ENCODE data around the gene KMT2D. TPM values are rescaled to one million over a fixed set of nuclear protein-coding genes. Genes with fewer than 3 reads are reported as not detected.

The KMT2D gene
- total and polyA plus RNA-seq, 2 of the 8 experiments (the other 6 are each of a cell fraction or from before 2014, with no cell fraction given) = 9.1 to 86.3 TPM

DNA sequence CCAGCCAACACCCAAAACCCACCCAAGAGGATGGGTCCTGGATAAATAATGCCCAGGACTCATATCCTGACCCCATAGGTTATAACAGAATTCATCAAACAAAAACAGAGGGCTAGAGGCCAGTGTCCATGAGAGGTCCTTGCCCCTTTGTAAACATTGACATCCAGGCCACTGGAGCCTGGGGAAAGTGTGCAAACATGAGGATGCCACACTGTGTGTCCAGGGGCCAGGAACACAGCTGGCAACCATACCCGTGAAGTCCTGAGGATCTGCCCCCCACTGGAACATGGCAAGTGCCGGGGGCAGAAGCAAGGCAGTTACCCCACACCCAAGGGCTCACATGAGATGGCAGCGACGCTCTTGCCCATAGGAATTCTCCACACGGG lies 4.2 kb upstream of the KMT2D start:
- Histone ChIP-seq H3K9ac (replicated peaks in 1 of 4; ENCODE audit: extremely low read depth in 1 of 4, low read depth in 3 of 4, low read length in 3 of 4) (no peak overlapping the region), H3K23me2 (ENCODE audit: low read depth, low read length) (peaks cover 15% of the 10 kb centered on the region), H4K5ac (ENCODE audit: insufficient read length, low read depth, low read length) (no peak overlapping the region), H3K4me3 (ENCODE audit: extremely low read depth in 1 of 4, insufficient read depth in 2 of 4, low read depth in 3 of 4, low read length in 4 of 4) (no peak overlapping the region), H3K56ac (replicated peaks; ENCODE audit: insufficient read length, low read depth, low read length) (no peak overlapping the region), H2AK5ac (ENCODE audit: low read depth, low read length) (no peak overlapping the region), H2BK120ac (replicated peaks; ENCODE audit: low read depth, low read length) (no peak overlapping the region), H2BK12ac (ENCODE audit: low read depth, low read length) (no peak overlapping the region), H3K79me2 (ENCODE audit: control insufficient read depth in 1 of 2, insufficient read depth in 2 of 2, low read length in 2 of 2) (peaks cover 0 to 4% of the 10 kb centered on the region in 2 experiments; a peak in 3 of 4 replicates), H3K27me3 (replicated peaks in 1 of 4; ENCODE audit: control insufficient read depth in 3 of 4, extremely low read depth in 1 of 4, insufficient read depth in 3 of 4, low read length in 3 of 4) (peaks cover 0 to 8% (median 3%) of the 10 kb centered on the region in 4 experiments; a peak in 4 of 7 replicates), H3K4me1 (replicated peaks in 1 of 4; ENCODE audit: control insufficient read depth in 3 of 4, insufficient read depth in 4 of 4, low read length in 3 of 4) (peaks cover 0 to 6% (median 4%) of the 10 kb centered on the region in 4 experiments; a peak in 4 of 7 replicates), H3K79me1 (ENCODE audit: low read depth, low read length) (no peaks in the 10 kb centered on the region), H3K18ac (ENCODE audit: extremely low read depth, low read length) (no peak overlapping the region), H3K14ac (ENCODE audit: insufficient read length) (no peak overlapping the region), H4K8ac (ENCODE audit: extremely low read depth, insufficient read depth, low read length) (no peak overlapping the region), H3K4ac (replicated peaks; ENCODE audit: insufficient read length, low read depth, low read length) (no peak overlapping the region), H3K4me2 (ENCODE audit: insufficient read depth in 1 of 2, low read depth in 2 of 2, low read length in 2 of 2) (no peak overlapping the region), H3K23ac (ENCODE audit: insufficient read length) (no peak overlapping the region), H3K36me3 (ENCODE audit: control insufficient read depth in 2 of 4, insufficient read depth in 4 of 4, low read length in 3 of 4) (no peaks in the 10 kb centered on the region), H2BK15ac (ENCODE audit: low read length) (no peak overlapping the region), H2AFZ (ENCODE audit: low read length) (no peak overlapping the region), H3K9me3 (ENCODE audit: insufficient read depth in 2 of 2, low read depth in 1 of 2, low read length in 1 of 2) (no peaks in the 10 kb centered on the region), H2BK20ac (ENCODE audit: low read length) (no peak overlapping the region), H2BK5ac (ENCODE audit: low read depth, low read length) (no peak overlapping the region), H3K27ac (ENCODE audit: low read depth, low read length) (no peak overlapping the region), H4K91ac (replicated peaks; ENCODE audit: insufficient read length, low read length) (no peak overlapping the region), H4K20me1 (replicated peaks in 1 of 2; ENCODE audit: control insufficient read depth in 1 of 2, insufficient read depth in 2 of 2, low read length in 2 of 2) (no peaks in the 10 kb centered on the region)
- ChIA-PET POLR2A (ENCODE audit: partially characterized antibody) (interaction anchor here (0.6 to 4.6 kb wide), 11 partner anchors 9 to 108 kb away, joined by 3 to 32 read pairs (median 5); partner anchors contain the start of genes ARF3 and TUBA1B), CTCF (ENCODE audit: partially characterized antibody) (interaction anchor here (0.6 to 10.0 kb wide), 25 partner anchors 9 to 231 kb away, joined by 3 to 129 read pairs (median 5); partner anchors contain the start of genes DHH, LMBR1L and TUBA1B)
- WGBS, 2 experiments (ENCODE audit: extremely low coverage in 1 of 2, insufficient coverage in 1 of 2, insufficient read length in 1 of 2, insufficient replicate concordance in 2 of 2, low coverage in 1 of 2, low lambda C conversion rate in 2 of 2, missing lambda C conversion rate in 1 of 2) = 84% methylated on average over 5 of the region's 5 CpGs; no CpG with 5 or more reads in 1 of the 2 experiments
- FAIRE-seq (no peak), DNase-seq (ENCODE audit: low read depth in 1 of 2, low spot score in 2 of 2) (no peak)
- TF ChIP-seq POLR2A (IDR thresholded peaks at IDR 0.05; ENCODE audit: control extremely low read depth in 1 of 2, low read depth in 2 of 2, low read length in 2 of 2) (no peak), CREB1 (IDR thresholded peaks at IDR 0.05) (no peak), GTF2F1 (IDR thresholded peaks at IDR 0.05; ENCODE audit: borderline replicate concordance, low read depth, low read length) (no peak), SIRT6 (IDR thresholded peaks at IDR 0.05; ENCODE audit: low read length) (no peak), JUN (IDR thresholded peaks at IDR 0.05; ENCODE audit: low read depth, low read length) (no peak), RFX5 (IDR thresholded peaks at IDR 0.05; ENCODE audit: borderline replicate concordance, low read depth, low read length) (no peak), POU5F1 (IDR thresholded peaks at IDR 0.05; ENCODE audit: low read depth, low read length) (no peak), KDM5A (IDR thresholded peaks at IDR 0.05; ENCODE audit: low read length) (no peak), GABPA (IDR thresholded peaks at IDR 0.05; ENCODE audit: borderline replicate concordance, insufficient read depth, low read length) (no peak), RNF2 (IDR thresholded peaks at IDR 0.05; ENCODE audit: borderline replicate concordance, low read depth, low read length, missing control alignments, poor library complexity, severe bottlenecking) (no peak), FOSL1 (IDR thresholded peaks at IDR 0.05; ENCODE audit: insufficient read depth, low read depth, low read length) (no peak)
- TF ChIP-seq, protein P1, sequence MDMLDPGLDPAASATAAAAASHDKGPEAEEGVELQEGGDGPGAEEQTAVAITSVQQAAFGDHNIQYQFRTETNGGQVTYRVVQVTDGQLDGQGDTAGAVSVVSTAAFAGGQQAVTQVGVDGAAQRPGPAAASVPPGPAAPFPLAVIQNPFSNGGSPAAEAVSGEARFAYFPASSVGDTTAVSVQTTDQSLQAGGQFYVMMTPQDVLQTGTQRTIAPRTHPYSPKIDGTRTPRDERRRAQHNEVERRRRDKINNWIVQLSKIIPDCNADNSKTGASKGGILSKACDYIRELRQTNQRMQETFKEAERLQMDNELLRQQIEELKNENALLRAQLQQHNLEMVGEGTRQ (IDR thresholded peaks at IDR 0.05; ENCODE audit: low read length) = no peak
- TF ChIP-seq, protein P2, sequence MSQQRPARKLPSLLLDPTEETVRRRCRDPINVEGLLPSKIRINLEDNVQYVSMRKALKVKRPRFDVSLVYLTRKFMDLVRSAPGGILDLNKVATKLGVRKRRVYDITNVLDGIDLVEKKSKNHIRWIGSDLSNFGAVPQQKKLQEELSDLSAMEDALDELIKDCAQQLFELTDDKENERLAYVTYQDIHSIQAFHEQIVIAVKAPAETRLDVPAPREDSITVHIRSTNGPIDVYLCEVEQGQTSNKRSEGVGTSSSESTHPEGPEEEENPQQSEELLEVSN (IDR thresholded peaks at IDR 0.05) = no peak

All from H1 (cell line).